HepG2 (cell line): ENCODE data around the gene GNAL.

Source experiments
- CENPX ChIP-seq: sonication (generic); formaldehyde crosslinking; IDR thresholded peaks from 2 replicates; pipeline ENCODE4 v1.9.0; 2021; ENCODE audit warnings: mild to moderate bottlenecking, missing genetic modification reagents, moderate library complexity
- JUN ChIP-seq: sonication (generic); formaldehyde crosslinking; IDR thresholded peaks from 2 replicates; pipeline ENCODE4 v1.4.0; 2020; ENCODE audit warnings: mild to moderate bottlenecking, missing genetic modification reagents
- NCOA1 ChIP-seq: sonication (generic); formaldehyde crosslinking; IDR thresholded peaks from 2 replicates; pipeline ENCODE4 v1.9.0; 2021; ENCODE audit warnings: missing genetic modification reagents
- NKX3-1 ChIP-seq: sonication (generic); formaldehyde crosslinking; IDR thresholded peaks from 2 replicates; pipeline ENCODE4 v1.5.0; 2020; ENCODE audit warnings: missing genetic modification reagents
- NONO ChIP-seq, 2 experiments: fragments of 450-650 bp in 1 of 2; sonication (generic) in 1 of 2; formaldehyde crosslinking in 1 of 2; IDR thresholded peaks in 1 of 2; conservative IDR thresholded peaks in 1 of 2; 2 replicates each; pipeline versions ENCODE4 v1.6.1 to v1.8.0; 2017 to 2022; ENCODE audit warnings: mild to moderate bottlenecking in 1 of 2, missing genetic modification reagents in 1 of 2, moderate library complexity in 1 of 2
- RAD21 ChIP-seq: fragments of 450-650 bp; formaldehyde crosslinking; IDR thresholded peaks from 2 replicates; pipeline ENCODE4 v1.5.0; 2020; ENCODE audit warnings: mild to moderate bottlenecking
- ZNF609 ChIP-seq: sonication (generic); formaldehyde crosslinking; IDR thresholded peaks from 2 replicates; pipeline ENCODE4 v1.4.0; 2020; ENCODE audit warnings: mild to moderate bottlenecking, missing genetic modification reagents, borderline replicate concordance
- ZSCAN12 ChIP-seq: sonication (generic); formaldehyde crosslinking; IDR thresholded peaks from 2 replicates; pipeline ENCODE4 v1.9.0; 2021; ENCODE audit warnings: mild to moderate bottlenecking, missing genetic modification reagents
- TF ChIP-seq, protein P1 (sequence below): sonication (generic); formaldehyde crosslinking; IDR thresholded peaks from 2 replicates; pipeline ENCODE4 v1.5.1; 2020; ENCODE audit warnings: missing genetic modification reagents, mild to moderate bottlenecking, borderline replicate concordance
- TF ChIP-seq, protein P2 (sequence below): sonication (generic); formaldehyde crosslinking; conservative IDR thresholded peaks from 2 replicates; pipeline ENCODE4 v1.8.0; 2022; ENCODE audit warnings: low read depth, missing genetic modification reagents
- TF ChIP-seq, protein P3 (sequence below), 2 experiments: fragments of 450-650 bp in 1 of 2; sonication (generic) in 1 of 2; formaldehyde crosslinking; IDR thresholded peaks; 2 replicates each; pipeline versions ENCODE4 v1.5.0 to v1.8.0; 2020 to 2022; ENCODE audit warnings: mild to moderate bottlenecking in 1 of 2, missing genetic modification reagents in 1 of 2
- TF ChIP-seq, protein P4 (sequence below): sonication (generic); formaldehyde crosslinking; IDR thresholded peaks from 2 replicates; pipeline ENCODE4 v1.5.0; 2020; ENCODE audit warnings: mild to moderate bottlenecking, missing genetic modification reagents, moderate library complexity

GRCh38 chr18:11818486-11819203 lies 129.6 kb downstream of the GNAL start:
- TF ChIP-seq JUN (CRISPR knock-in tag) (no peak), ZSCAN12 (CRISPR knock-in tag) (no peak), RAD21 (no peak), NCOA1 (CRISPR knock-in tag) (no peak), NONO (IDR thresholded peaks at IDR 0.05) (no peak), NONO (CRISPR knock-in tag; conservative IDR thresholded peaks at IDR 0.05) (no peak), NKX3-1 (no peak), CENPX (no peak), ZNF609 (CRISPR knock-in tag) (no peak)
- TF ChIP-seq, protein P1, sequence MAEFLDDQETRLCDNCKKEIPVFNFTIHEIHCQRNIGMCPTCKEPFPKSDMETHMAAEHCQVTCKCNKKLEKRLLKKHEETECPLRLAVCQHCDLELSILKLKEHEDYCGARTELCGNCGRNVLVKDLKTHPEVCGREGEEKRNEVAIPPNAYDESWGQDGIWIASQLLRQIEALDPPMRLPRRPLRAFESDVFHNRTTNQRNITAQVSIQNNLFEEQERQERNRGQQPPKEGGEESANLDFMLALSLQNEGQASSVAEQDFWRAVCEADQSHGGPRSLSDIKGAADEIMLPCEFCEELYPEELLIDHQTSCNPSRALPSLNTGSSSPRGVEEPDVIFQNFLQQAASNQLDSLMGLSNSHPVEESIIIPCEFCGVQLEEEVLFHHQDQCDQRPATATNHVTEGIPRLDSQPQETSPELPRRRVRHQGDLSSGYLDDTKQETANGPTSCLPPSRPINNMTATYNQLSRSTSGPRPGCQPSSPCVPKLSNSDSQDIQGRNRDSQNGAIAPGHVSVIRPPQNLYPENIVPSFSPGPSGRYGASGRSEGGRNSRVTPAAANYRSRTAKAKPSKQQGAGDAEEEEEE (CRISPR knock-in tag), result no peak
- TF ChIP-seq, protein P2, sequence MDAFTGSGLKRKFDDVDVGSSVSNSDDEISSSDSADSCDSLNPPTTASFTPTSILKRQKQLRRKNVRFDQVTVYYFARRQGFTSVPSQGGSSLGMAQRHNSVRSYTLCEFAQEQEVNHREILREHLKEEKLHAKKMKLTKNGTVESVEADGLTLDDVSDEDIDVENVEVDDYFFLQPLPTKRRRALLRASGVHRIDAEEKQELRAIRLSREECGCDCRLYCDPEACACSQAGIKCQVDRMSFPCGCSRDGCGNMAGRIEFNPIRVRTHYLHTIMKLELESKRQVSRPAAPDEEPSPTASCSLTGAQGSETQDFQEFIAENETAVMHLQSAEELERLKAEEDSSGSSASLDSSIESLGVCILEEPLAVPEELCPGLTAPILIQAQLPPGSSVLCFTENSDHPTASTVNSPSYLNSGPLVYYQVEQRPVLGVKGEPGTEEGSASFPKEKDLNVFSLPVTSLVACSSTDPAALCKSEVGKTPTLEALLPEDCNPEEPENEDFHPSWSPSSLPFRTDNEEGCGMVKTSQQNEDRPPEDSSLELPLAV (CRISPR knock-in tag), result no peak
- TF ChIP-seq, protein P3, sequence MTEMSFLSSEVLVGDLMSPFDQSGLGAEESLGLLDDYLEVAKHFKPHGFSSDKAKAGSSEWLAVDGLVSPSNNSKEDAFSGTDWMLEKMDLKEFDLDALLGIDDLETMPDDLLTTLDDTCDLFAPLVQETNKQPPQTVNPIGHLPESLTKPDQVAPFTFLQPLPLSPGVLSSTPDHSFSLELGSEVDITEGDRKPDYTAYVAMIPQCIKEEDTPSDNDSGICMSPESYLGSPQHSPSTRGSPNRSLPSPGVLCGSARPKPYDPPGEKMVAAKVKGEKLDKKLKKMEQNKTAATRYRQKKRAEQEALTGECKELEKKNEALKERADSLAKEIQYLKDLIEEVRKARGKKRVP (CRISPR knock-in tag; IDR thresholded peaks at IDR 0.05), result no peak
- TF ChIP-seq, protein P4, sequence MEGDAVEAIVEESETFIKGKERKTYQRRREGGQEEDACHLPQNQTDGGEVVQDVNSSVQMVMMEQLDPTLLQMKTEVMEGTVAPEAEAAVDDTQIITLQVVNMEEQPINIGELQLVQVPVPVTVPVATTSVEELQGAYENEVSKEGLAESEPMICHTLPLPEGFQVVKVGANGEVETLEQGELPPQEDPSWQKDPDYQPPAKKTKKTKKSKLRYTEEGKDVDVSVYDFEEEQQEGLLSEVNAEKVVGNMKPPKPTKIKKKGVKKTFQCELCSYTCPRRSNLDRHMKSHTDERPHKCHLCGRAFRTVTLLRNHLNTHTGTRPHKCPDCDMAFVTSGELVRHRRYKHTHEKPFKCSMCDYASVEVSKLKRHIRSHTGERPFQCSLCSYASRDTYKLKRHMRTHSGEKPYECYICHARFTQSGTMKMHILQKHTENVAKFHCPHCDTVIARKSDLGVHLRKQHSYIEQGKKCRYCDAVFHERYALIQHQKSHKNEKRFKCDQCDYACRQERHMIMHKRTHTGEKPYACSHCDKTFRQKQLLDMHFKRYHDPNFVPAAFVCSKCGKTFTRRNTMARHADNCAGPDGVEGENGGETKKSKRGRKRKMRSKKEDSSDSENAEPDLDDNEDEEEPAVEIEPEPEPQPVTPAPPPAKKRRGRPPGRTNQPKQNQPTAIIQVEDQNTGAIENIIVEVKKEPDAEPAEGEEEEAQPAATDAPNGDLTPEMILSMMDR (CRISPR knock-in tag), result no peak
